CD4-positive, CD25-positive, alpha-beta regulatory T cell (primary cell): Measurements from ENCODE around the gene ISY1. TPM values are rescaled to one million over a fixed set of nuclear protein-coding genes. Genes with fewer than 3 reads are reported as not detected.
"Not testable (repeated sequence)": the region's sequence is repeated elsewhere in the genome, so short reads cannot be mapped to it uniquely, and the experiment has no call there.

Experiments
- ATAC-seq, 2 donors: fragments of 150-1000 bp; cut with Tn5 transposase; one replicate each; pipeline ENCODE4 v1.10.0; 2021; ENCODE audit warnings: low read depth in 2 of 2, moderate number of reproducible peaks in 2 of 2, moderate library complexity in 1 of 2
- DNase-seq, 3 donors: peaks; one replicate each; pipeline versions ENCODE4 v3.0.0 to v3.0.0-alpha.2; 2012 to 2022; ENCODE audit warnings: mixed read lengths in 1 of 3
- H3K27ac ChIP-seq: one replicate; pipeline ENCODE4 v1.7.0; 2013; ENCODE audit warnings: mild to moderate bottlenecking, low read length; ENCODE audit not compliant: insufficient read depth, poor library complexity, severe bottlenecking
- H3K27me3 ChIP-seq: one replicate; pipeline ENCODE4 v1.7.0; 2013; ENCODE audit warnings: low read length; ENCODE audit not compliant: control insufficient read depth, insufficient read depth
- H3K36me3 ChIP-seq: one replicate; pipeline ENCODE4 v1.7.0; 2013; ENCODE audit warnings: mild to moderate bottlenecking, low read length, moderate library complexity; ENCODE audit not compliant: control insufficient read depth, insufficient read depth
- H3K4me1 ChIP-seq: 2 replicates; pipeline ENCODE4 v1.7.0; 2013; ENCODE audit warnings: mild to moderate bottlenecking, low read length; ENCODE audit not compliant: insufficient read depth, control insufficient read depth, poor library complexity, severe bottlenecking
- H3K4me3 ChIP-seq: one replicate; pipeline ENCODE4 v1.7.0; 2013; ENCODE audit warnings: low read depth, mild to moderate bottlenecking, low read length, moderate library complexity
- H3K9me3 ChIP-seq, 2 experiments: 1 replicate in 1 of 2; 2 replicates in 1 of 2; pipeline ENCODE4 v1.7.0; 2013; ENCODE audit warnings: low read length in 2 of 2, mild to moderate bottlenecking in 1 of 2, moderate library complexity in 1 of 2; ENCODE audit not compliant: control insufficient read depth in 2 of 2
- H3K27ac Mint-ChIP-seq, 3 donors: one replicate each; pipeline ENCODE4 v1.8.0; 2020 to 2022; ENCODE audit warnings: mild to moderate bottlenecking in 3 of 3, mixed read lengths in 3 of 3, moderate library complexity in 2 of 3
- H3K27me3 Mint-ChIP-seq: one replicate; pipeline ENCODE4 v1.8.0; 2022; ENCODE audit warnings: mild to moderate bottlenecking, mixed read lengths
- H3K36me3 Mint-ChIP-seq: one replicate; pipeline ENCODE4 v1.8.0; 2020; ENCODE audit warnings: mixed read lengths
- H3K4me1 Mint-ChIP-seq, 4 donors: one replicate each; pipeline ENCODE4 v1.8.0; 2020 to 2022; ENCODE audit warnings: mixed read lengths in 4 of 4, mild to moderate bottlenecking in 1 of 4
- H3K4me3 Mint-ChIP-seq, 4 donors: one replicate each; pipeline ENCODE4 v1.8.0; 2020 to 2022; ENCODE audit warnings: mild to moderate bottlenecking in 4 of 4, mixed read lengths in 4 of 4, moderate library complexity in 3 of 4
- H3K9me3 Mint-ChIP-seq, 7 donors: one replicate each; pipeline ENCODE4 v1.8.0; 2020 to 2022; ENCODE audit warnings: mixed read lengths in 7 of 7, mild to moderate bottlenecking in 3 of 7, moderate library complexity in 2 of 7
- polyA plus RNA-seq, 4 donors: library from polyadenylated mRNA; unstranded; fragments of 300-500 nt; fragmentation: Illumina TruSeq; gene quantifications; one replicate each; pipeline ENCODE4 v1.2.3, GENCODE V29; 2021
- total RNA-seq: library from RNA; stranded (reverse); gene quantifications from one replicate; pipeline ENCODE4 v1.2.3, GENCODE V29; 2022

Gene ISY1
- total and polyA plus RNA-seq, 5 donors from 2014 or later = 45.8 to 109 (median 87.7) TPM

GRCh38 chr3:129100274-129100673, 60.6 kb downstream of the ISY1 start:
- Histone ChIP-seq H3K36me3 (peaks cover 30% of the 10 kb centered on the region), H3K9me3 (no peaks in the 10 kb centered on the region), H3K27ac (no peak overlapping the region), H3K4me1 (peaks cover 31% of the 10 kb centered on the region), H3K27me3 (no peaks in the 10 kb centered on the region), H3K4me3 (no peak overlapping the region)
- Mint-ChIP-seq H3K27ac (peak overlapping the region; percentile 11 to 56 (median 40)), H3K4me3 (peak overlapping the region in 2 of 4 donors; percentile 18 to 56), H3K4me1 (peaks cover 36 to 80% (median 63%) of the 10 kb centered on the region in 4 donors), H3K27me3 (no peaks in the 10 kb centered on the region), H3K36me3 (peaks cover 39% of the 10 kb centered on the region), H3K9me3 (no peaks in the 10 kb centered on the region)
- DNase-seq (no peak), ATAC-seq (no peak)

GRCh38 chr3:129095285-129095684, 65.6 kb downstream of the ISY1 start:
- Histone ChIP-seq H3K4me1 (peaks cover 5% of the 10 kb centered on the region), H3K9me3 (no peaks in the 10 kb centered on the region), H3K27me3 (no peaks in the 10 kb centered on the region), H3K27ac (no peak overlapping the region), H3K4me3 (no peak overlapping the region), H3K36me3 (peaks cover 53% of the 10 kb centered on the region)
- Mint-ChIP-seq H3K4me1 (peaks cover 24 to 32% (median 30%) of the 10 kb centered on the region in 4 donors), H3K27ac (no peak overlapping the region), H3K36me3 (peaks cover 31% of the 10 kb centered on the region), H3K9me3 (no peaks in the 10 kb centered on the region), H3K4me3 (no peak overlapping the region), H3K27me3 (no peaks in the 10 kb centered on the region)
- DNase-seq (no peak), ATAC-seq (no peak)

GRCh38 chr3:129088312-129088711, 72.6 kb downstream of the ISY1 start:
- peaks cover 15% of the 10 kb centered on the region for H3K36me3 ChIP-seq
- H3K27ac Mint-ChIP-seq, H3K27me3 ChIP-seq, H3K9me3 Mint-ChIP-seq, H3K4me1 ChIP-seq, H3K27me3 Mint-ChIP-seq, DNase-seq, H3K27ac ChIP-seq, H3K4me3 Mint-ChIP-seq, H3K4me1 Mint-ChIP-seq, H3K4me3 ChIP-seq, H3K36me3 Mint-ChIP-seq, ATAC-seq, H3K9me3 ChIP-seq: not testable (repeated sequence)

- H3K4me3 Mint-ChIP-seq, DNase-seq, H3K9me3 ChIP-seq, H3K4me1 ChIP-seq, H3K9me3 Mint-ChIP-seq, H3K27me3 Mint-ChIP-seq, H3K27me3 ChIP-seq, H3K27ac ChIP-seq, H3K4me3 ChIP-seq, H3K36me3 Mint-ChIP-seq, H3K4me1 Mint-ChIP-seq: not testable (repeated sequence)
- H3K27ac Mint-ChIP-seq = peak overlapping the region in 1 of 3 donors; percentile 38
- peak; percentile 57 to 69 for ATAC-seq
- peaks cover 15% of the 10 kb centered on the region for H3K36me3 ChIP-seq
These were observed 73.0 kb downstream of the ISY1 start for GRCh38 chr3:129087904-129088303.

- Mint-ChIP-seq H3K4me1 (peaks cover 0 to 10% (median 5%) of the 10 kb centered on the region in 4 donors), H3K4me3 (no peak overlapping the region), H3K27ac (peak overlapping the region in 2 of 3 donors; percentile 35 to 91), H3K9me3 (no peaks in the 10 kb centered on the region), H3K36me3 (peaks cover 3% of the 10 kb centered on the region), H3K27me3 (no peaks in the 10 kb centered on the region)
- H3K4me3 ChIP-seq = no peak overlapping the region
- no peaks in the 10 kb centered on the region for H3K9me3 ChIP-seq
- ATAC-seq (no peak), DNase-seq (no peak)
- H3K4me1 ChIP-seq = no peaks in the 10 kb centered on the region
- H3K27ac ChIP-seq = peak overlapping the region; percentile 5
- H3K27me3 ChIP-seq = no peaks in the 10 kb centered on the region
- H3K36me3 ChIP-seq = peaks cover 11% of the 10 kb centered on the region
These were observed 73.6 kb downstream of the ISY1 start for GRCh38 chr3:129087138-129087702.

GRCh38 chr3:129085818-129086217, 75.0 kb downstream of the ISY1 start:
- H3K9me3 ChIP-seq = no peaks in the 10 kb centered on the region
- Mint-ChIP-seq H3K27me3 (no peaks in the 10 kb centered on the region), H3K4me3 (peak overlapping the region in 1 of 4 donors; percentile 38), H3K9me3 (no peaks in the 10 kb centered on the region), H3K4me1 (peaks cover 0 to 15% (median 8%) of the 10 kb centered on the region in 4 donors), H3K27ac (peak overlapping the region; percentile 87 to 95 (median 89)), H3K36me3 (no peaks in the 10 kb centered on the region)
- H3K27ac ChIP-seq = no peak overlapping the region
- DNase-seq (no peak), ATAC-seq (no peak)
- no peak overlapping the region for H3K4me3 ChIP-seq
- H3K36me3 ChIP-seq = no peaks in the 10 kb centered on the region
- no peaks in the 10 kb centered on the region for H3K4me1 ChIP-seq
- no peaks in the 10 kb centered on the region for H3K27me3 ChIP-seq

GRCh38 chr3:129085165-129085715, 75.6 kb downstream of the ISY1 start:
- ATAC-seq (no peak), DNase-seq (no peak)
- Histone ChIP-seq H3K4me3 (no peak overlapping the region), H3K27me3 (no peaks in the 10 kb centered on the region), H3K27ac (no peak overlapping the region), H3K4me1 (no peaks in the 10 kb centered on the region), H3K36me3 (no peaks in the 10 kb centered on the region), H3K9me3 (no peaks in the 10 kb centered on the region)
- Mint-ChIP-seq H3K4me3 (peak overlapping the region in 1 of 4 donors; percentile 38), H3K27me3 (no peaks in the 10 kb centered on the region), H3K27ac (peak overlapping the region; percentile 87 to 95 (median 89)), H3K9me3 (no peaks in the 10 kb centered on the region), H3K4me1 (peaks cover 0 to 15% (median 8%) of the 10 kb centered on the region in 4 donors), H3K36me3 (no peaks in the 10 kb centered on the region)

GRCh38 chr3:129084501-129084900, 76.4 kb downstream of the ISY1 start:
- no peaks in the 10 kb centered on the region for H3K27me3 ChIP-seq
- Mint-ChIP-seq H3K9me3 (no peaks in the 10 kb centered on the region), H3K4me1 (peaks cover 0 to 15% (median 8%) of the 10 kb centered on the region in 4 donors), H3K4me3 (no peak overlapping the region), H3K36me3 (no peaks in the 10 kb centered on the region), H3K27ac (peak overlapping the region in 1 of 3 donors; percentile 15), H3K27me3 (no peaks in the 10 kb centered on the region)
- H3K36me3 ChIP-seq = no peaks in the 10 kb centered on the region
- no peak for DNase-seq
- H3K9me3 ChIP-seq = no peaks in the 10 kb centered on the region
- no peaks in the 10 kb centered on the region for H3K4me1 ChIP-seq
- no peak overlapping the region for H3K27ac ChIP-seq
- no peak overlapping the region for H3K4me3 ChIP-seq
- ATAC-seq = no peak
